ENCODE measurements around the gene NEK11. TPM values are rescaled to one million over a fixed set of nuclear protein-coding genes. Genes with fewer than 3 reads are reported as not detected.

NEK11 gene
- total and polyA plus RNA-seq, 9 of the 15 experiments (the other 6 are each of a cell fraction or from before 2014, with no cell fraction given): 0.28 to 1.5 (median 0.87) TPM

DNA sequence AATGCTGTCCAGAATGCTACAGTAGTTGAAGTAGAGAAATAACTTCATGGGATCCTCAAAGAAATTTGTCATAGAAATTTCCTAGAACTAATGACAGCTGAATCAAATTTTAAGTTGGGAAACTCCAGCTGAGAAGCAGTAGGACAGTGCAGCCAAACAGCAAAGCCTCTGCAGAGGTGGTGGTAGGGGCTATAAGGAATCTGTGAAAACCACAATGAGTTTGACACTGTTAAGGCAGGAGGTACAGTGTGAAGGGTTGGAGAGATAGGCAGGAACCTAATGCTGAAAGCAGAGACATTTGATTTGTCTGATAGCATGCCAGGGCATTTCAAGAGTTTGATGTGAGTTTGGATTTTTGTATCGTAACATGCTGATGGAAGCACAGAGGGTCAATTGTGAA lies 22.1 kb upstream of the NEK11 start (continued):
- TF ChIP-seq, protein P1, sequence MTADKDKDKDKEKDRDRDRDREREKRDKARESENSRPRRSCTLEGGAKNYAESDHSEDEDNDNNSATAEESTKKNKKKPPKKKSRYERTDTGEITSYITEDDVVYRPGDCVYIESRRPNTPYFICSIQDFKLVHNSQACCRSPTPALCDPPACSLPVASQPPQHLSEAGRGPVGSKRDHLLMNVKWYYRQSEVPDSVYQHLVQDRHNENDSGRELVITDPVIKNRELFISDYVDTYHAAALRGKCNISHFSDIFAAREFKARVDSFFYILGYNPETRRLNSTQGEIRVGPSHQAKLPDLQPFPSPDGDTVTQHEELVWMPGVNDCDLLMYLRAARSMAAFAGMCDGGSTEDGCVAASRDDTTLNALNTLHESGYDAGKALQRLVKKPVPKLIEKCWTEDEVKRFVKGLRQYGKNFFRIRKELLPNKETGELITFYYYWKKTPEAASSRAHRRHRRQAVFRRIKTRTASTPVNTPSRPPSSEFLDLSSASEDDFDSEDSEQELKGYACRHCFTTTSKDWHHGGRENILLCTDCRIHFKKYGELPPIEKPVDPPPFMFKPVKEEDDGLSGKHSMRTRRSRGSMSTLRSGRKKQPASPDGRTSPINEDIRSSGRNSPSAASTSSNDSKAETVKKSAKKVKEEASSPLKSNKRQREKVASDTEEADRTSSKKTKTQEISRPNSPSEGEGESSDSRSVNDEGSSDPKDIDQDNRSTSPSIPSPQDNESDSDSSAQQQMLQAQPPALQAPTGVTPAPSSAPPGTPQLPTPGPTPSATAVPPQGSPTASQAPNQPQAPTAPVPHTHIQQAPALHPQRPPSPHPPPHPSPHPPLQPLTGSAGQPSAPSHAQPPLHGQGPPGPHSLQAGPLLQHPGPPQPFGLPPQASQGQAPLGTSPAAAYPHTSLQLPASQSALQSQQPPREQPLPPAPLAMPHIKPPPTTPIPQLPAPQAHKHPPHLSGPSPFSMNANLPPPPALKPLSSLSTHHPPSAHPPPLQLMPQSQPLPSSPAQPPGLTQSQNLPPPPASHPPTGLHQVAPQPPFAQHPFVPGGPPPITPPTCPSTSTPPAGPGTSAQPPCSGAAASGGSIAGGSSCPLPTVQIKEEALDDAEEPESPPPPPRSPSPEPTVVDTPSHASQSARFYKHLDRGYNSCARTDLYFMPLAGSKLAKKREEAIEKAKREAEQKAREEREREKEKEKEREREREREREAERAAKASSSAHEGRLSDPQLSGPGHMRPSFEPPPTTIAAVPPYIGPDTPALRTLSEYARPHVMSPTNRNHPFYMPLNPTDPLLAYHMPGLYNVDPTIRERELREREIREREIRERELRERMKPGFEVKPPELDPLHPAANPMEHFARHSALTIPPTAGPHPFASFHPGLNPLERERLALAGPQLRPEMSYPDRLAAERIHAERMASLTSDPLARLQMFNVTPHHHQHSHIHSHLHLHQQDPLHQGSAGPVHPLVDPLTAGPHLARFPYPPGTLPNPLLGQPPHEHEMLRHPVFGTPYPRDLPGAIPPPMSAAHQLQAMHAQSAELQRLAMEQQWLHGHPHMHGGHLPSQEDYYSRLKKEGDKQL (CRISPR knock-in tag; IDR thresholded peaks at IDR 0.05; ENCODE audit: borderline replicate concordance): no peak
- no peak for TF ChIP-seq XRCC4 (IDR thresholded peaks at IDR 0.05; ENCODE audit: extremely low read depth, insufficient read depth, insufficient read length)
- no peak for TF ChIP-seq SMAD3 (CRISPR knock-in tag; conservative IDR thresholded peaks at IDR 0.05)
- no peak for TF ChIP-seq ZNF445 (CRISPR knock-in tag; IDR thresholded peaks at IDR 0.05; ENCODE audit: low read depth)
- TF ChIP-seq HOXB6 (CRISPR knock-in tag; IDR thresholded peaks at IDR 0.05; ENCODE audit: borderline replicate concordance): no peak
- TF ChIP-seq, protein P2, sequence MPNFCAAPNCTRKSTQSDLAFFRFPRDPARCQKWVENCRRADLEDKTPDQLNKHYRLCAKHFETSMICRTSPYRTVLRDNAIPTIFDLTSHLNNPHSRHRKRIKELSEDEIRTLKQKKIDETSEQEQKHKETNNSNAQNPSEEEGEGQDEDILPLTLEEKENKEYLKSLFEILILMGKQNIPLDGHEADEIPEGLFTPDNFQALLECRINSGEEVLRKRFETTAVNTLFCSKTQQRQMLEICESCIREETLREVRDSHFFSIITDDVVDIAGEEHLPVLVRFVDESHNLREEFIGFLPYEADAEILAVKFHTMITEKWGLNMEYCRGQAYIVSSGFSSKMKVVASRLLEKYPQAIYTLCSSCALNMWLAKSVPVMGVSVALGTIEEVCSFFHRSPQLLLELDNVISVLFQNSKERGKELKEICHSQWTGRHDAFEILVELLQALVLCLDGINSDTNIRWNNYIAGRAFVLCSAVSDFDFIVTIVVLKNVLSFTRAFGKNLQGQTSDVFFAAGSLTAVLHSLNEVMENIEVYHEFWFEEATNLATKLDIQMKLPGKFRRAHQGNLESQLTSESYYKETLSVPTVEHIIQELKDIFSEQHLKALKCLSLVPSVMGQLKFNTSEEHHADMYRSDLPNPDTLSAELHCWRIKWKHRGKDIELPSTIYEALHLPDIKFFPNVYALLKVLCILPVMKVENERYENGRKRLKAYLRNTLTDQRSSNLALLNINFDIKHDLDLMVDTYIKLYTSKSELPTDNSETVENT (CRISPR knock-in tag; IDR thresholded peaks at IDR 0.05): no peak
- TF ChIP-seq, protein P3, sequence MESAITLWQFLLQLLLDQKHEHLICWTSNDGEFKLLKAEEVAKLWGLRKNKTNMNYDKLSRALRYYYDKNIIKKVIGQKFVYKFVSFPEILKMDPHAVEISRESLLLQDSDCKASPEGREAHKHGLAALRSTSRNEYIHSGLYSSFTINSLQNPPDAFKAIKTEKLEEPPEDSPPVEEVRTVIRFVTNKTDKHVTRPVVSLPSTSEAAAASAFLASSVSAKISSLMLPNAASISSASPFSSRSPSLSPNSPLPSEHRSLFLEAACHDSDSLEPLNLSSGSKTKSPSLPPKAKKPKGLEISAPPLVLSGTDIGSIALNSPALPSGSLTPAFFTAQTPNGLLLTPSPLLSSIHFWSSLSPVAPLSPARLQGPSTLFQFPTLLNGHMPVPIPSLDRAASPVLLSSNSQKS (CRISPR knock-in tag; IDR thresholded peaks at IDR 0.05): no peak
- TF ChIP-seq, protein P4, sequence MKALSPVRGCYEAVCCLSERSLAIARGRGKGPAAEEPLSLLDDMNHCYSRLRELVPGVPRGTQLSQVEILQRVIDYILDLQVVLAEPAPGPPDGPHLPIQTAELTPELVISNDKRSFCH (CRISPR knock-in tag; IDR thresholded peaks at IDR 0.05): no peak
- TF ChIP-seq, protein P4 (tag; IDR thresholded peaks at IDR 0.05): no peak
- no peak for TF ChIP-seq RAD51 (IDR thresholded peaks at IDR 0.05; ENCODE audit: borderline replicate concordance, low read depth)
- TF ChIP-seq LEF1 (IDR thresholded peaks at IDR 0.05): no peak
